GM21576 (cell line): ENCODE data around the gene PIGK.
"Not testable (repeated sequence)": the region's sequence is repeated elsewhere in the genome, so short reads cannot be mapped to it uniquely, and the experiment has no call there.

ENCODE experiments used
- ATAC-seq: cut with Tn5 transposase; IDR thresholded peaks from one replicate; pipeline ENCODE4 v1.9.1; 2021; ENCODE audit warnings: mild to moderate bottlenecking, moderate library complexity; ENCODE audit not compliant: unreplicated experiment

Gene PIGK

DNA sequence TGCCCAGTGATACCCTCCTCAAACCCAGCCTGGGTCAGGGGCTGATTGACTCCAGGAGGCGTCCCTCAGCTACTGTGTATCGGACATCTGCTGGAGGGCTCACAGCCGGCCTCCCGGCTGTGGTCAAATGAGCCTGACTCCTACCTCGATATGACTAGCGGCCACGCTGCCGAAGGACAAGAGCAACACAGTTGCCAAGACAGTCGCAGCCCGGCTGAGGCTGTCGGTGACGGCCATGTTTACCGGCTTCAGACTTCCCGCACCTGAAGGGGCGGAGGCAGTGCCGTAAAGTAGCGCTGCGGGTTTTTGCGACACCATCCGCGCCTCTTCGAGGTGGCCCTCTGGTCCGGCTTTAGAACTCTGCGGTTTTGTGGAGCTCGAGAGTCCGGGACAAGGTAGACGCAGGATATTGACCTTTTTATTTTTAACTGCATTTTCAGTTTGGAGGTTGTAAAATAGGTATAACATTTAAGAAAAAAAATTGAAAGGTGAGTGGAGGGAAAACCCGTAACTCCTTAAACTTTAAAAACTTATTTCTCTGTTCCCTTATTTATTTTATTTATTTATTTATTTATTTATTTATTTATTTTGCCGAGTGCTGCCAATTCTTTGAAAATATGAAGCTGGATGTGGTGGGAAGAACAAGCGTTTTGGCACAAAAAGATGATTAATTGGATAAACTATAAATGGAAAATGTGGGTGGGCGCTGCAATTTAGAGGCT, at the start of gene PIGK:
PIGK (minus strand) TSS at position 265 of the 722 bp plus-strand sequence; CDS start at position 237, 28 bp downstream.
- ATAC-seq: peak; percentile 97

DNA sequence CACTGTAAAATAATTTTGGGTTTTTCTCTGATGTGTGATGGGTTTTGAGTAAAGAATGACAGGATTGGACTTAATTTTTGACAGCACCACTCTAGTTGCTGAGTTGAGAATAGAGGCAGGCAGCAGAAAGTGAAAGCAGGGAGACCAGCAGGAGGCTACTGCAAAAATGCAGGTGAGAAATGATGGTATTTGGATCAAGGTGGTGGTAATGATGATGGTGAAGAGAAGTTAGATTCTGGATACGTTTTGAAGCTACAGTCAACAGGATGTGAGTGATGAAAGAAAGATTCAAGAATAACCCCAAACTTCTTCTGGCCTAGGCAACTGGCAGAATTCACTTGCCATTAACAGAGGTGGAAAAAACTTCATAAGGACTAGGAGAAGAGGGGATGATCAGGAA, 47.8 kb upstream of the PIGK start:
- no peak for ATAC-seq

DNA sequence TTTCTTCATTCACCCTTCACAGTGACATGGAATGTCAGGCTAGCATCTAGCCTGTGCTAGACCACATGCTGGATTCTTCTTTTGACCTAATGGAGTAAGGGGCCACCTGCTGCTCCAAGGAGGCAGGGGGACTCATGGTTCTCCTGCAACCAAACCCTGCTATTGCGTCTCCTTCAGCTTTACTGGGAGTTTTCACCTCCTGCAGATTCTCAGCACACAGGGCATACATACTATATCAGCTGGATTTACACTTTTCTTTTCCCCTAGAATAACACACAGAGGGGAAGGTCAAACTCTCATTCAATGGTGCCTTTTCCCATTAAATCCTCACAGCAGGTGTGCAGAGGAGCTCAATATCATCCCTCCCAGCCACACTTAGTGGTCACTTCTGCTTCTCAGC, 46.0 kb upstream of the PIGK start:
- ATAC-seq: no peak

DNA sequence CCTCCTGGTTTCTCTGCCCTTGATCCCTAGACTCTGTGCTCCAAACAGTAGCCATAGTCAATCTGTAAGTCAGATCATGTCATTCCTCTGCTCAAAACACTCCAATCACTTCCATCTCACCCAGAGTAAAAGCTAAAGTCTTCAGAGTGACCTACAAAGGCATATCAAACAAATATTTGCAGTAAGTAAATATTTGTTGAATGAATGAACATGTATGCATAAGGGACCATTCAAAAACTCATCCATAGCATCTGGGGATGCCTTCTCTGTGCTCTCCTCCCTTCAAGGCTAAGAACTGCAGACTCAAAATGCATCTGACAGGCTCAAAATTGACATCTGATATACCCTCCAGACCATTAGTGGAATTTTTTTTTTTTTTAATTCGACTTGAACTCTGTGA, 44.5 kb upstream of the PIGK start:
- no peak for ATAC-seq

DNA sequence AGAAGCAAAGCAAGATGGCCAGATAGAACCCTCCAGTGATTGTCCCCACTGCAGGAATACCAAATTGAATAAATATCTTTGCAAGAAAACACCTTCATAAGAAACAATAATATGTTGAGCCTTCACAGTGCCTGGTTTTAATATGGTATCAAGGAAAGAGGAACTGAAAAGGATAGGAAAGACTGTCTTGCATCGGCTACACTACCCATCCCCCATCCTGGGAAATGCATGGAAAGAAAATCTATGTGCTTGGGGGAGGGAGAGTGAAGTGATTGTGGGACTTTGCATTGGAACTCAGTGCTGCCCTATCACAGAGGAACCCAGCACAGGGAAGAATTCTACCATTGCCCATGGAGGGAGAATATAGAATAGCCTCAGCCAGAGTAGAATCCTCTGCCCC, 34.0 kb upstream of the PIGK start:
- ATAC-seq: no peak

DNA sequence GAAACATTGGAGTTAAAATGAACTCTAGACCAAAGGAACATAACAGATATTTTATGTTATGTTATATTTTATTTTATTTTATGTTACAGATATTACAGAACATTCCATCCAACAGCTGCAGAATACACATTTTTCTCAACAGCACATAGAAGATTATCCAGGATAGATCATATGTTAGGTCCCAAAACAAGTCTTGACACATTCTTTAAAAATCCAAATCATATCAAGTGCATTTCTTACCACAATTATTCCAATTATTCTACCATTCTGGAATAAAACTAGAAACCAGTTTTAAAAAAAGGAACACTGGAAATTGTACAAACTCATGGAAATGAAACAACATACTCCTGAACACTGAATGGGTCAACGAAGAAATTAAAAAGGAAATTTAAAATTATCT, 30.9 kb upstream of the PIGK start:
- no peak for ATAC-seq

DNA sequence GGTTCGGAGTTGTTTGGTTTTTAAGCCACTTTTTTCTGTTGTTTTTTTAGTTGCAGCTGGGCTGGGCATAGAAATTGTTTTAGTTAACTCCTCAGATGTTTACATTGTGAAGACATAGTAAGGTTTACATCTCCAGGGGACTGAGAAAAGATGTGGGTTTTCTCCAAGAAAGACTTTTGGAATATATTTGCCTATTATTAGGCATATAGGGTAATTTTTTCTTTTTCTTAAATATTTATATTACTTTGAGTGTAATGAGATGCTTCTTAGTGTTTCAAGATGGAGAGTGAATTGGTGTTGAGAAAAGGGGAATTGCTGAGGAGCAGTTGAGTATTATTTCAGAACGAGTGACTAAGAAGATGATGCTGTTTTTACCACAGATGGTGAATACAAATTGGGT, 26.6 kb upstream of the PIGK start:
- no peak for ATAC-seq

DNA sequence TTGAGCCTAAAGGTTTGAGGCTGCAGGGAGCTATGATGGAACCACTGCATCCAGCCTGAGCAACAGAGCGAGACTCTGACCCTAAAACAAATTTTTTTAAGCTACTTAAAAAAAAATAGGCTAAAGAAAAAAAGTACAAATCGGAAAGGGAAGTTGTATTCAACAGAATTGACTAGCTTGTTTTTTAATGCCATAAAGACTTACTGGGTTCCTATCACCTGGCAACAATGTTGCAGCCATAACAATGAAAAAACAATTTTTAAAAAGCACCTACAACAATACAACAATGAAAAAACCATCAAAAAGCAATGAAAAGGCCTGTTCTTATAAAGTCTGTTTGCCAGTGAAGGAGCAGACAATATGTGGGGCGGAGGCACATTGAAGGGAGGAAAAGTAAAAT, 20.1 kb upstream of the PIGK start:
- no peak for ATAC-seq

DNA sequence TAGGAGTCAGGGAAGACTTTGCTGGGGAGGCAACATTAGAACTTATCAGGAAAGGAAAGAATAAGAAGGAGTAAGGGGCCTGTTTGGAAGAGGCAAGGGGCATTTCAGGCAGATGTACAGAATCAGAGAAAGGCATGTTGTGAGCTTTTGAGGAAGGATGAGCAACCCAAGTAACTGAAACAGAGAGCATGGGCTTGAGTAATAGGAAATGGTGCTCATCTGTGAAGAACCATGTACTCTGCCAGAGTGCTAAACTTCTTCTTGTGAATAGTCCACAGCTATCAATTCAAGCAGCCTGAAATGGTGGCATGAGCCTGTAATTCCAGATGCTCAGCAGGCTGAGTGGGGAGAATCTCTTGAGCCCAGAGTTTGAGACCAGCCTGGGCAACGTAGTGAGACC, 19.2 kb upstream of the PIGK start:
- no peak for ATAC-seq

DNA sequence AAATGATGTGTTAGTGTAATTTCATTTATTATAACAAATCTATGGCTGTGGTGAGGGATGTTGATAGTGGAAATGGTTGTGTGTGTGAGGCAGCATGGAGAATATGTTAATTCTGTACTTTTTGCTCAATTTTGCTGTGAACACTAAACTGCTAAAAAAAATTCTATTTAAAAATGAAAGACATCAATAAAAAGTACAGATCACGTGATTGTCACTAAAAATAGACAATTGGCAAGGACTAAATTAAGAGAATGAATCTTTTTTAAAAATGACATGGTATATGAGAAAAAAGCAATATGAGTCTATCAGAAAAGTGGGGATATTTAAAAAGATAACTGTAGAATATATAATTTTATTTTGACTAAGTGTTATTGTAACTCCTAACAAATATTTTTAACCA, 15.7 kb upstream of the PIGK start:
- ATAC-seq: no peak

DNA sequence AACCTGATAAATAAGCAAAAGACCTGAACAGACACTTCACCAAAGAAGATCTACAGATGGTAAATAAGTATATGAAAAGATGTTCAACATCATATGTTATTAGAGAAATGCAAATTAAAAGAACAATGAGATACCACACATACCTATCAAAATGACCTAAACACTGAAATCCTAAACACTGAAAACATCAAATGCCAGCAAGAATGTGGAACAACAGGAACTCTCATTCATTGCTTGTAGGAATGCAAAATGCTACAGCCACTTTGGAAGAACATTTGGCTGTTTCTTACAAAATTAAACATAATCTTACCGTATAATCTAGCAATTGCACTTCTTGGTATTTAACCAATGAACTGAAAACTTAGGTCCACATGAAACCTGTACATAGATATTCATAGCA, 14.9 kb upstream of the PIGK start:
- ATAC-seq: no peak

DNA sequence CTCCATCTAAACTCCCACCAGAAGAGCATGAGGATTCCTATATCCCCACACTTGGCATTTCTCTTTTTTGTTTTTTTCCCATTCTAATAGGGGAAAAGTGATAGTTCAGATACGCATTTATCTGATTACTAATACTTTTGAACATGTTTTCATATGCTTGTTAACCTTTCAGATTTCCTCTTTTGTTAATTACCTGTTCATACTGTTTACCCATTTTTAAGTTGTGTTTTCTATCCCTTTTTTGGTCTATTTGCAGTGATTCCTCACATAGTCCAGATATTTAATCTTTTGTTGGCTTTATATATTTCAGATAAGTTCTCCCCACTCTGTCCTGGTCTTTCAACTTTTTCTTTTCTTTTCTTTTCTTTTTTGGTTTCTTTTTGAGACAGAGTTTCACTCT, 13.6 kb upstream of the PIGK start:
- no peak for ATAC-seq

DNA sequence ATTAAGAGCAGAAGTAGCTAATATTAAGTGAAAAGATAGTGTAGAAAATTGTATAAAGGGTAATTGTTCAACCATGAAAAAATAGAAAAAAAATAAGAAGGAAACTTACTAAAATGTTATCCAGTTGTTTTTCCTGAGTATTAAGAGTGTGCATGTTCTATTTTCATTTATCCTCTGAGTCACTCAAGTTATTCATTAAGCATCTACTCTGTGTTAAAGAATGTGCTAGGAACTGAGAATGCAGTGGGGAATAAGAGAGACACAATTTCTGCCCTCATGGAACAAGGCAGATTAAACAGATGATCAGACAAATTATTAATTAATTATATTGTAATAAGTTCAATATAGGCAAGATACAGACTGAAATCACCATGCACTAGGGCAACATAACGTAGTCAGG, 10.8 kb upstream of the PIGK start:
- no peak for ATAC-seq

DNA sequence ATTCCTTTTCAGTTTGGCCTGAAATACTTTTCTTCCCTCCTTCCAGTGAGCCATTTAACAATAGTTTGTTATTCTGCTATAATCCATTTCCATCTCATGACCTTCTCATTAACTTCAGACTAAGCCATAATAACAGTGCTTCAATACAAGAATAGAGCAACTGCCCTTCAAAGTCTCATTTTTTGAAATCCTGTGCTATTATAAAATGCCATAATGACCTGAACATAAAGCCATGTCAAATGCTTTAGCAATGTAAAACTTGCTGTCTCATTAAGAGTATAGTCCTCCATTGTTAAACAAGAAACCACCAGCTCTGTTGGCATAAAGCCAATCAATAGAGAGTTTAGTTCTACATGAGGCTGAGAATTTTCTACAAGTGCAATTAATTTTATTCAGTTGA, 9.6 kb upstream of the PIGK start:
- no peak for ATAC-seq

DNA sequence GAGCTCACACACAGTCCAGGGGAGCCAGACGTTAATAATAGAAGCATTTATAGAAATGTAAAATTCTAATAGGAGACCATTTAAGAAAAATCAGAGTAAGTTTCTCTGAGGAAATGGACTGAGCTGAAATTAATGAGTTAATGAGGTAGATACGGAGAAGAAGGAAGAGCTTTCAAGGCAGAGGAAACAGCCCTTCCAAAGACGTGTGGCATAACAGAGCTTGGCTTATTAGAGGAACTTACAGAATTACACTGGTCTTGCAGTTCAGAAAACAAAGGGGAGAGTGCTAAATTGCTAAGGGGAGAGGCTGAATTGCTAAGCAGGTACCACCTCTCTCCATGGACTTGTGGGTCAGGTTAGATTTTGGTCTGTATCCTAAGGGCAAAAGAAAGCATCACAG, 8.2 kb upstream of the PIGK start:
- no peak for ATAC-seq

DNA sequence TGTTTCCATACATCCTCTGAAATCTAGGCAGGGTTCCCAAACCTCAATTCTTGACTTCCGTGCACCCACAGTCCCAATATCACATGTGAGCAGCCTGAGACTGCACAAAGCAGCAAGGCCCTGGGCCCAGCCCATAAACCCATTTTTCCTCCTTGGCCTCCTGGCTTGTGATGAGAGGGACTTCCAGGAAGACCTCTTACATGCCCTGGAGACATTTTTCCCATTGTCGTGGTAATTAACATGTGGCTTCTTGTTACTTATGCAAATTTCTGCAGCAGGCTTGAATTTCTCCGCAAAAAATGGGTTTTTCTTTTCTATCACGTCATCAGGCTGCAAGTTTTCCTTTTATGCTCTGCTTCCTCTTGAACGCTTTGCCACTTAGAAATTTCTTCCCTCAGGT, 3.3 kb upstream of the PIGK start:
- no peak for ATAC-seq

DNA sequence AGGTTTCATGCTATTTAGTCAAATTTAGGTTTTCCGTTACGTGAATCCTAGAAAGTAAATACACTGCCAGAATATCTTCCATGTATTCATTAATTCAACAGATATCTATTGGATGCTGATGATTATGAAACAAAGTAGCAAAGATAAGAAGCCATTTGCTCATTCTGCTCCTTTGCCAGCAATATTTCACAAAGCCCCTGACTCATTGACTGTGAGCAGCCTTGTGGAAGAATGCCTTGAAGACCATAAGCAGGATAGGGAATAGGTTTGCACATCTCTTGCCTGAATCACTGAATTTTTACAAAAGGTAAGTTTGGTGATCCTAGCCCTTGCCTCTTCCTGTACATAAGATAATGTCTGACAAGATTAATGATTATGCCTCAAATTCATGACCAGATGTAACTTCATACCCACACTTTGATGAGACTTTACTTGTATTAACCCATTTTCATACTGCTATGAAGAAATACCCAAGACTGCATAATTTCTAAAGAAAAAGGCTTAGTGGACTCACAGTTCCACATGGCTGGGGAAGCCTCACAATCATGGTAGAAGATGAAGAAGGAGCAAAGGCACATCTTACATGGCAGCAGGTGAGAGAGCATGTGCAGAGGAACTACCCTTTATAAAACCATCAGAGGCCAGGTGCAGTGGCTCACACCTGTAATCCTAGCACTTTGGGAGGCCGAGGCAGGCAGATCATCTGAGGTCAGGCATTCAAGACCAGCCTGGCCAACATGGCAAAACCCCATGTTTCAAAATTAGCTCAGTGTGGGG, 1.6 kb upstream of the PIGK start:
- ATAC-seq: no peak

DNA sequence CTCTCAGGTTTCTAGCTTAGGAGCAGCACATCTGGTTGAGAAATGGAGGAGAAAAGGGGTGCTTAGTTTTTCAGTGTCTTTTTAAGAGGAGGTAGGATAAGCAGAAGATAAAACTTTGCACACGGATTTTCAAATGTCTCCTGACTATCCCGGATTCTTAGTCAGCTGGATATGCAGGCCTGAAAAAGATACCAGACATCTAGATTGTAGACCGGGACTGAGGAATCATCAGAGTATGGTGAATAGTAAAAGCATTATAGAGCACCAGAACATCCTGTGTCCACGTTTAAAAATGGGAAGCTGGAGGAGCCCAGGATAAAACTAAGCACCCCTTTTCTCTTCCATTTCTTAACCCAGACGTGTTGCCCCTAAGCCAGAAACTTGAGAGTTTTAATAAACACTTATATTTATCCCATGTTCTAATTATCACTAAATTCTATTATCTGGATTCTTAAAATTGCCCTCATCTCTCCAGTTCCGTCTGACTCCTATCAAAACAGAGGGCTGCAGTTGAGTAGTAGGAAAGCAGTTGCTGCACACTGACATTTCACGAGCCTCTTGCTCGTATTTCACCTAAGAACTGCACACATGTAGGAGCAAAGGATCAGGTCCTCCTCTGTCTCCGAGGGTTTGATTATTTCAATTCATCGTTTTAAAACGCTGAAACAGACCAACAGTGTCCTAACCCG, 609 bp downstream of the PIGK start:
- peak; percentile 26 for ATAC-seq

DNA sequence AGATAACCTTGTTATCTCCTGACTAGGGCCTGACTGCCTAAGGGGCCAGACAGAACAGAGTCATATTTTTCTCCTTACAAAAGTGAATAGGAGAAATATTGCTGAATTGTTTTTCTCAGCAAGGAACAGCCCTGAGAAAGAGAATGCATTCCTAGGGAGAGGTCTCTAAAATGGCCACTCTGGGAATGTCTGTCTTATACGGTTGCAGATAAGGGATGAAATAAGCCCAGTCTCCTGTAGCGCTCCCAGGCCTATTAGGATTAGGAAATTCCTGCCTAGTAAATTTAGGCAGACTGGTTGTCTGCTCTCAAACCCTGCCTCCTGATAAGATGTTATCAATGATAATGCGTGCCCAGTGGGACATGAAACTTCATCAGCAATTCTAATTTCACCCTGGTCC, 15.2 kb downstream of the PIGK start:
- not testable (repeated sequence) for ATAC-seq

DNA sequence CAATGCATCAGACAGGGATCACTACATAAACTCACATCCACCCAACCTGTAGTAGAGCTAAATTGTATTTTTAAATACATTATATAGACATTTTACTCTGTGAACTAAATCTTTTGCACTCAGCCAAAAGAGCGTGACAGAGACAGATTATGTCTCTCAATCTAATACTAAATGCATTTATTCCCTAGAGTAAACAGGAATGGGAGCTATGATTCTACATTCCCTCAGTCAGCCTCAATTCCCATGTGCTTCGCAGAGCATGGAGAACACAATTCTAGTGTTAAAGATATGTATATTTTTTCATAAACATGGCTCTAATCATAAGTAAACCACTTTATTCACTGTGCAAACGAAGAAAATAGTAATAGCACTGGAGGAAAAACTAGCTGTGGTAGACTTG, 16.5 kb downstream of the PIGK start:
- no peak for ATAC-seq

DNA sequence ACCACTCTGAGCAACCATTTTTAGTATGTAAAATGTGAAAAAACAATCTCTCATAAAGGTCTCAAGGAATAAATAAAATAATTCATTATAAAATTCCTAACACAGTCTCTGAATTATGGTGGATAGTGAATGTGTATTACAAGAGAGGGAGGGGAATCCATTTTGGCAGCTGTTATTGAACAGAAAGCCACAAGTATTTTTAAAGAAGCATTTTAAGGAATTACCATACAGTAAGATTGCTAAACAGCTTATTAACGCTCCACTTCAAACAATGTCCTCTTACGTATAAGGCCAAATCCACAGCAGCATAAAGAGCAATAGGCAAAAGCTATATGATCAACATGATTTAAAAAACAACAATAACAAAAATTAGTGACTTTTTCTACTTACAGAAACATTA, 18.4 kb downstream of the PIGK start:
- ATAC-seq: no peak

DNA sequence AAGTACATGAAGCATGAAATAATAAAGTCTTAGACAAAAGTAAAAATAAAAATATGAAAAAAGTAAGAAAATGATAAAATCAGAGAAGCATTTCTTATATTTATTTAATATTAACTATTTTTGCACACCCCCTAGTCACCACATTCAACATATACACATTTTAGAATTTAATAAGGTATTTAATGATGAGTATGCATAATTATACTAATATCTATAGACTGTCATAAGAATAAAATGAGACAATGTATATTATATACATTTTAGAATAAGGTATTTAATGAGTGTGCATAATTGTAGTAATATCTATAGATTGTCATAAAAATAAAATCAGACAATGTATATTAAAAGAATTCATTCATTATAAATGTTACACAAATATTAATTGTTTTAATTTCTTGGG, 18.9 kb downstream of the PIGK start:
- no peak for ATAC-seq
